MM.1S (cell line): Measurements from ENCODE around the gene LRMDA.

Source experiments
- EZH2 ChIP-seq: fragments of 300-600 bp; sonication (generic); optimal IDR thresholded peaks from 2 replicates; pipeline ENCODE3; 2017; ENCODE audit warnings: low read depth, mild to moderate bottlenecking, antibody characterized with exemption, low read length, mixed read lengths
- EZH2phosphoT487 ChIP-seq: fragments of 300-600 bp; sonication (generic); IDR thresholded peaks from 2 replicates; pipeline ENCODE4 v1.6.1; 2018; ENCODE audit warnings: antibody characterized with exemption, low read length
- TF ChIP-seq, protein P1 (sequence below): fragments of 300-600 bp; sonication (generic); IDR thresholded peaks from 2 replicates; pipeline ENCODE4 v1.5.1; 2016; ENCODE audit warnings: antibody characterized with exemption, low read length, mixed read lengths

- TF ChIP-seq, protein P1, sequence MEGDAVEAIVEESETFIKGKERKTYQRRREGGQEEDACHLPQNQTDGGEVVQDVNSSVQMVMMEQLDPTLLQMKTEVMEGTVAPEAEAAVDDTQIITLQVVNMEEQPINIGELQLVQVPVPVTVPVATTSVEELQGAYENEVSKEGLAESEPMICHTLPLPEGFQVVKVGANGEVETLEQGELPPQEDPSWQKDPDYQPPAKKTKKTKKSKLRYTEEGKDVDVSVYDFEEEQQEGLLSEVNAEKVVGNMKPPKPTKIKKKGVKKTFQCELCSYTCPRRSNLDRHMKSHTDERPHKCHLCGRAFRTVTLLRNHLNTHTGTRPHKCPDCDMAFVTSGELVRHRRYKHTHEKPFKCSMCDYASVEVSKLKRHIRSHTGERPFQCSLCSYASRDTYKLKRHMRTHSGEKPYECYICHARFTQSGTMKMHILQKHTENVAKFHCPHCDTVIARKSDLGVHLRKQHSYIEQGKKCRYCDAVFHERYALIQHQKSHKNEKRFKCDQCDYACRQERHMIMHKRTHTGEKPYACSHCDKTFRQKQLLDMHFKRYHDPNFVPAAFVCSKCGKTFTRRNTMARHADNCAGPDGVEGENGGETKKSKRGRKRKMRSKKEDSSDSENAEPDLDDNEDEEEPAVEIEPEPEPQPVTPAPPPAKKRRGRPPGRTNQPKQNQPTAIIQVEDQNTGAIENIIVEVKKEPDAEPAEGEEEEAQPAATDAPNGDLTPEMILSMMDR, result no peak
- no peak for TF ChIP-seq EZH2
- no peak for TF ChIP-seq EZH2phosphoT487
These were observed 527.8 kb downstream of the LRMDA start for GRCh38 chr10:75959209-75959608.
